GM23338 (cell line): ENCODE data around the gene CTNS.

Source experiments
- JUNB ChIP-seq: IDR thresholded peaks from one replicate; pipeline ENCODE4 v1.6.1; 2016; ENCODE audit warnings: antibody characterized with exemption; ENCODE audit not compliant: unreplicated experiment
- POLR2AphosphoS5 ChIP-seq: IDR thresholded peaks from 2 replicates; pipeline ENCODE4 v1.6.1; 2016; ENCODE audit warnings: antibody characterized with exemption, low read depth
- TF ChIP-seq, protein P1 (sequence below), 2 experiments: fragments of 200-600 bp in 1 of 2; sonication (generic) in 1 of 2; conservative IDR thresholded peaks; 2 replicates each; pipeline versions ENCODE4 v1.5.1 to v1.6.1; 2016 to 2017; ENCODE audit warnings: antibody characterized with exemption in 2 of 2, low read depth in 2 of 2, mild to moderate bottlenecking in 2 of 2, moderate library complexity in 1 of 2

DNA sequence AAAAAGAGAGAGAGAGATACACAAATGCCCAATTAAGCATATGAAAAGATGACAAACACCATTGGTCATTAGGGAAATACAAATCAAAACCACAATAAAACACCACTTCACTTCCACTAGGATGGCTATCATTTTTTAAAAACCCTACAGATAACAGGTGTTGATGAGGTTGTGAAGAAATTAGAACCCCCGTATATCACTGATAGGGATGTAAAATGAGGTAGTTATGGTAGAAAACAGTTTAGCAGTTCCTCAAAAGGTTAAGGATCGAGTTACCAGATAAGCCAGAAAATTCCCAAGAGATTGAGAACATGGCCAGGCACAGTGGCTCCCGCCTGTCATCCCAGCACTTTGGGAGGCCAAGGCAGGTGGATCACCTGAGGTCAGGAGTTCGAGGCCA is 56.6 kb downstream of the CTNS start:
- TF ChIP-seq, protein P1, sequence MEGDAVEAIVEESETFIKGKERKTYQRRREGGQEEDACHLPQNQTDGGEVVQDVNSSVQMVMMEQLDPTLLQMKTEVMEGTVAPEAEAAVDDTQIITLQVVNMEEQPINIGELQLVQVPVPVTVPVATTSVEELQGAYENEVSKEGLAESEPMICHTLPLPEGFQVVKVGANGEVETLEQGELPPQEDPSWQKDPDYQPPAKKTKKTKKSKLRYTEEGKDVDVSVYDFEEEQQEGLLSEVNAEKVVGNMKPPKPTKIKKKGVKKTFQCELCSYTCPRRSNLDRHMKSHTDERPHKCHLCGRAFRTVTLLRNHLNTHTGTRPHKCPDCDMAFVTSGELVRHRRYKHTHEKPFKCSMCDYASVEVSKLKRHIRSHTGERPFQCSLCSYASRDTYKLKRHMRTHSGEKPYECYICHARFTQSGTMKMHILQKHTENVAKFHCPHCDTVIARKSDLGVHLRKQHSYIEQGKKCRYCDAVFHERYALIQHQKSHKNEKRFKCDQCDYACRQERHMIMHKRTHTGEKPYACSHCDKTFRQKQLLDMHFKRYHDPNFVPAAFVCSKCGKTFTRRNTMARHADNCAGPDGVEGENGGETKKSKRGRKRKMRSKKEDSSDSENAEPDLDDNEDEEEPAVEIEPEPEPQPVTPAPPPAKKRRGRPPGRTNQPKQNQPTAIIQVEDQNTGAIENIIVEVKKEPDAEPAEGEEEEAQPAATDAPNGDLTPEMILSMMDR (conservative IDR thresholded peaks at IDR 0.05; ENCODE audit: low read depth in 2 of 2): no peak
- TF ChIP-seq POLR2AphosphoS5 (no peak), JUNB (no peak)
